Suppressor macrophage treated with lipopolysaccharide for 4 hours (primary cell): ENCODE results near the gene TECPR2.

Source experiments
- DNase-seq: peaks from one replicate; pipeline ENCODE4 v3.0.0-alpha.2; 2020

The TECPR2 gene

GRCh38 chr14:102375119-102375518, 12.4 kb downstream of the TECPR2 start:
- DNase-seq = peak; percentile 25

GRCh38 chr14:102377696-102378095, 15.0 kb downstream of the TECPR2 start:
- no peak for DNase-seq

GRCh38 chr14:102378830-102379229, 16.1 kb downstream of the TECPR2 start:
- DNase-seq = no peak

GRCh38 chr14:102387086-102387485, 24.3 kb downstream of the TECPR2 start:
- DNase-seq = no peak

GRCh38 chr14:102389246-102389645, 26.5 kb downstream of the TECPR2 start:
- peak; percentile 64 for DNase-seq

- no peak for DNase-seq
These were observed 27.5 kb downstream of the TECPR2 start for GRCh38 chr14:102390064-102390855.

GRCh38 chr14:102392506-102392905, 29.8 kb downstream of the TECPR2 start:
- DNase-seq = no peak

- DNase-seq = no peak
These were observed 32.1 kb downstream of the TECPR2 start for GRCh38 chr14:102394717-102395375.

GRCh38 chr14:102396521-102396920, 33.8 kb downstream of the TECPR2 start:
- DNase-seq = no peak

- DNase-seq = no peak
These were observed 40.3 kb downstream of the TECPR2 start for GRCh38 chr14:102403028-102403427.

- no peak for DNase-seq
These were observed 44.5 kb downstream of the TECPR2 start for GRCh38 chr14:102407258-102407657.

GRCh38 chr14:102408724-102409123, 46.0 kb downstream of the TECPR2 start:
- no peak for DNase-seq

GRCh38 chr14:102415671-102416070, 52.9 kb downstream of the TECPR2 start:
- no peak for DNase-seq

- DNase-seq = no peak
These were observed 54.3 kb downstream of the TECPR2 start for GRCh38 chr14:102417001-102417431.

GRCh38 chr14:102417646-102418045, 54.9 kb downstream of the TECPR2 start:
- no peak for DNase-seq

GRCh38 chr14:102418169-102418852, 55.6 kb downstream of the TECPR2 start:
- no peak for DNase-seq

- DNase-seq = no peak
These were observed 56.1 kb downstream of the TECPR2 start for GRCh38 chr14:102418853-102419240.

GRCh38 chr14:102419276-102419675, 56.5 kb downstream of the TECPR2 start:
- no peak for DNase-seq

GRCh38 chr14:102419716-102420115, 57.0 kb downstream of the TECPR2 start:
- DNase-seq = no peak

- no peak for DNase-seq
These were observed 58.8 kb downstream of the TECPR2 start for GRCh38 chr14:102421411-102422057.

GRCh38 chr14:102424520-102424919, 61.8 kb downstream of the TECPR2 start:
- DNase-seq = no peak

GRCh38 chr14:102424923-102425322, 62.2 kb downstream of the TECPR2 start:
- no peak for DNase-seq

GRCh38 chr14:102426796-102427195, 64.1 kb downstream of the TECPR2 start:
- DNase-seq = no peak
